IMR-90 (cell line): ENCODE results near the gene CPEB2. TPM values are rescaled to one million over a fixed set of nuclear protein-coding genes. Genes with fewer than 3 reads are reported as not detected.

Experiments
- ATAC-seq: fragments of 200-7000 bp; cut with Tn5 transposase; 2 replicates; pipeline ENCODE4 v1.9.1; 2020; ENCODE audit warnings: low read depth, mild to moderate bottlenecking, moderate library complexity
- BruUV-seq: library from RNA; stranded (reverse); fragments of 400-500 nt; replicated peaks from 2 replicates; lab custom pipeline; 2021; lab: Mats Ljungman, UMichigan
- CTCF ChIA-PET: fragments of 300-600 bp; formaldehyde crosslinking; extraction: SDS; loops from one replicate; lab custom pipeline; 2021; ENCODE audit warnings: antibody characterized with exemption; lab: Yijun Ruan, JAX
- POLR2A ChIA-PET: fragments of 300-600 bp; sonication (Branson Sonifier 250); formaldehyde crosslinking; loops from one replicate; lab custom pipeline; 2022; ENCODE audit warnings: antibody characterized with exemption; ENCODE audit not compliant: unreplicated experiment; lab: Charles Lee
- DNase-seq: peaks from one replicate; pipeline ENCODE4 v3.0.0; 2013
- H2AFZ ChIP-seq: replicated peaks from 2 replicates; pipeline ENCODE3; 2013; ENCODE audit warnings: low read length, mild to moderate bottlenecking; ENCODE audit not compliant: poor library complexity
- H2AK5ac ChIP-seq: 2 replicates; pipeline ENCODE4 v1.6.1; 2013; ENCODE audit warnings: low read depth, low read length, inconsistent platforms
- H2AK9ac ChIP-seq: replicated peaks from 2 replicates; pipeline ENCODE3; 2013; ENCODE audit warnings: mild to moderate bottlenecking, low read depth, low read length, moderate library complexity; ENCODE audit not compliant: poor library complexity
- H2BK120ac ChIP-seq: 2 replicates; pipeline ENCODE4 v1.6.1; 2013; ENCODE audit warnings: low read depth, low read length, inconsistent platforms
- H2BK15ac ChIP-seq: 3 replicates; pipeline ENCODE4 v1.6.1; 2013; ENCODE audit warnings: low read depth, low read length, inconsistent platforms
- H2BK20ac ChIP-seq: 2 replicates; pipeline ENCODE4 v1.6.1; 2013; ENCODE audit warnings: low read depth, mild to moderate bottlenecking, inconsistent platforms, low read length, moderate library complexity
- H2BK5ac ChIP-seq: 2 replicates; pipeline ENCODE4 v1.6.1; 2013; ENCODE audit warnings: mild to moderate bottlenecking, low read depth, low read length, inconsistent platforms; ENCODE audit not compliant: poor library complexity, severe bottlenecking
- H3K14ac ChIP-seq: replicated peaks from 2 replicates; pipeline ENCODE4 v1.6.1; 2013; ENCODE audit warnings: low read depth, low read length, inconsistent platforms
- H3K18ac ChIP-seq: 2 replicates; pipeline ENCODE4 v1.6.1; 2013; ENCODE audit warnings: low read depth, low read length, control low read depth
- H3K23ac ChIP-seq: 2 replicates; pipeline ENCODE4 v1.6.1; 2013; ENCODE audit warnings: low read depth, low read length, inconsistent platforms
- H3K27ac ChIP-seq: 2 replicates; pipeline ENCODE4 v1.5.1; 2013; ENCODE audit warnings: mild to moderate bottlenecking, control low read depth, low read length; ENCODE audit not compliant: insufficient read depth
- H3K27me3 ChIP-seq: 2 replicates; pipeline ENCODE4 v1.6.1; 2013; ENCODE audit warnings: low read length; ENCODE audit not compliant: control insufficient read depth, insufficient read depth
- H3K36me3 ChIP-seq: 2 replicates; pipeline ENCODE4 v1.6.1; 2013; ENCODE audit warnings: low read length, mixed read lengths; ENCODE audit not compliant: control insufficient read depth, insufficient read depth
- H3K4ac ChIP-seq: 2 replicates; pipeline ENCODE4 v1.6.1; 2013; ENCODE audit warnings: low read depth, low read length, inconsistent platforms
- H3K4me1 ChIP-seq: 2 replicates; pipeline ENCODE4 v1.6.1; 2013; ENCODE audit warnings: low read length, mixed read lengths; ENCODE audit not compliant: control insufficient read depth, insufficient read depth
- H3K4me2 ChIP-seq: 2 replicates; pipeline ENCODE4 v1.6.1; 2013; ENCODE audit warnings: low read depth, mild to moderate bottlenecking, control low read depth, low read length, moderate library complexity
- H3K4me3 ChIP-seq: 2 replicates; pipeline ENCODE4 v1.5.1; 2013; ENCODE audit warnings: low read depth, mild to moderate bottlenecking, control low read depth, low read length, moderate library complexity; ENCODE audit not compliant: insufficient read depth
- H3K56ac ChIP-seq: 2 replicates; pipeline ENCODE4 v1.6.1; 2013; ENCODE audit warnings: low read length, inconsistent platforms; ENCODE audit not compliant: insufficient read depth; ENCODE audit errors: extremely low read depth
- H3K79me1 ChIP-seq, 2 experiments: 2 replicates each; pipeline ENCODE4 v1.6.1; 2013; ENCODE audit warnings: low read length in 2 of 2, inconsistent platforms in 1 of 2, low read depth in 1 of 2
- H3K9ac ChIP-seq: 2 replicates; pipeline ENCODE4 v1.6.1; 2013; ENCODE audit warnings: low read depth, low read length, control low read depth
- H3K9me1 ChIP-seq: 2 replicates; pipeline ENCODE4 v1.6.1; 2013; ENCODE audit warnings: low read length, inconsistent platforms; ENCODE audit not compliant: insufficient read depth
- H3K9me3 ChIP-seq: 2 replicates; pipeline ENCODE4 v1.6.1; 2013; ENCODE audit warnings: low read length; ENCODE audit not compliant: control insufficient read depth, insufficient read depth
- H4K20me1 ChIP-seq: 2 replicates; pipeline ENCODE4 v1.6.1; 2013; ENCODE audit warnings: low read length, inconsistent platforms; ENCODE audit not compliant: insufficient read depth
- H4K5ac ChIP-seq: 2 replicates; pipeline ENCODE4 v1.6.1; 2013; ENCODE audit warnings: mild to moderate bottlenecking, low read depth, low read length, control low read depth
- H4K8ac ChIP-seq, 2 experiments: 2 replicates each; pipeline ENCODE4 v1.6.1; 2013; ENCODE audit warnings: low read depth in 2 of 2, low read length in 2 of 2, control low read depth in 1 of 2, inconsistent platforms in 1 of 2
- H4K91ac ChIP-seq: 2 replicates; pipeline ENCODE4 v1.6.1; 2013; ENCODE audit warnings: low read depth, low read length, inconsistent platforms; ENCODE audit not compliant: insufficient read depth
- CHD1 ChIP-seq: IDR thresholded peaks from 2 replicates; pipeline ENCODE4 v1.6.1; 2012; ENCODE audit warnings: low read depth, low read length, improper control_type of control experiment
- RAD21 ChIP-seq: IDR thresholded peaks from 2 replicates; pipeline ENCODE4 v1.6.1; 2012; ENCODE audit warnings: low read length, improper control_type of control experiment
- USF2 ChIP-seq: fragments of 150-350 bp; IDR thresholded peaks from 2 replicates; pipeline ENCODE4 v1.6.1; 2017; ENCODE audit warnings: mild to moderate bottlenecking, antibody characterized with exemption, low read length, low read depth
- WGBS, 2 experiments: methylation state at CpG; one replicate each; pipeline versions ENCODE4 v1.1.5 to v1.1.7; 2013; ENCODE audit warnings: missing lambda C conversion rate in 2 of 2; ENCODE audit not compliant: insufficient read length in 1 of 2; ENCODE audit errors: extremely low coverage in 2 of 2; 5-methylcytosine and 5-hydroxymethylcytosine counted together
- dilution Hi-C: fragments of 300-500 bp; cut with HindIII; formaldehyde crosslinking; loops from one replicate; pipeline ENCODE4 v1.14.3; 2018; ENCODE audit warnings: low sequenced_read_pairs; ENCODE audit not compliant: unreplicated experiment
- in situ Hi-C: fragments of 300-500 bp; cut with MboI; formaldehyde crosslinking; loops from 3 replicates; pipeline ENCODE4 v1.14.3; 2019; ENCODE audit warnings: low sequenced_read_pairs, inconsistent platforms, mixed read lengths
- intact Hi-C: fragments of 100-400 bp; cut with micrococcal nuclease; formaldehyde crosslinking; loops from 2 replicates; pipeline ENCODE4 v1.10.0; 2022
- polyA plus RNA-seq, 3 experiments: library from polyadenylated mRNA; depleted of rRNA; stranded (reverse); fragments of >200 nt; gene quantifications; 2 replicates each; pipeline ENCODE4 v1.2.3, GENCODE V29; 2012; ENCODE audit warnings: low replicate concordance in 1 of 3
- total RNA-seq: library from RNA; depleted of rRNA; stranded (reverse); fragments of >200 nt; gene quantifications from 2 replicates; pipeline ENCODE4 v1.2.3, GENCODE V29; 2012

Gene CPEB2
- total and polyA plus RNA-seq, 2 of the 4 experiments (the other 2 are of a cell fraction) = 10.6 to 12.0 TPM

- Histone ChIP-seq H4K91ac (no peak overlapping the region), H3K56ac (no peak overlapping the region), H3K4me2 (no peak overlapping the region), H3K79me1 (peaks cover 5 to 7% of the 10 kb centered on the region in 2 experiments; a peak in 2 of 4 replicates), H3K23ac (no peak overlapping the region), H4K8ac (no peak overlapping the region), H2AFZ (no peak overlapping the region), H3K4me1 (no peaks in the 10 kb centered on the region), H3K9ac (no peak overlapping the region), H3K9me3 (no peaks in the 10 kb centered on the region), H3K9me1 (no peaks in the 10 kb centered on the region), H3K14ac (no peak overlapping the region), H2BK120ac (no peak overlapping the region), H2BK20ac (no peak overlapping the region), H3K18ac (no peak overlapping the region), H2AK5ac (no peak overlapping the region), H3K27ac (no peak overlapping the region), H2BK15ac (no peak overlapping the region), H3K4ac (no peak overlapping the region), H4K5ac (no peak overlapping the region), H3K36me3 (peaks cover 15% of the 10 kb centered on the region), H2AK9ac (no peak overlapping the region), H3K27me3 (no peaks in the 10 kb centered on the region), H4K20me1 (no peaks in the 10 kb centered on the region), H2BK5ac (no peak overlapping the region), H3K4me3 (no peak overlapping the region)
- no TSS peak for BruUV-seq
- no peak for DNase-seq
- ChIA-PET POLR2A (no interaction called here), CTCF (no interaction called here)
- dilution Hi-C loops (no loop called here), in situ Hi-C loops (loop anchor here (25.0 kb wide), 1 partner anchor 397 kb away; the partner anchor contains the start of gene CC2D2A), intact Hi-C loops (no loop called here)
- TF ChIP-seq CHD1 (no peak), USF2 (no peak), RAD21 (no peak)
- WGBS, 2 experiments = no CpG with 5 or more reads among the region's 5 CpGs
- ATAC-seq = no peak
Observed at GRCh38 chr4:15065516-15065915, 63.2 kb downstream of the CPEB2 start.
